Fibroblast of mammary gland (primary cell): ENCODE results near the gene KRTAP21-2.

Experiments
- DNase-seq: peaks from one replicate; pipeline ENCODE4 v3.0.0-alpha.2; 2010; ENCODE audit warnings: low read depth
- H3K4me3 ChIP-seq: 2 replicates; pipeline ENCODE4 v1.5.1; 2011; ENCODE audit warnings: low read depth, mild to moderate bottlenecking, low read length, moderate library complexity; ENCODE audit not compliant: control insufficient read depth
- TF ChIP-seq, protein P1 (sequence below): conservative IDR thresholded peaks from 2 replicates; pipeline ENCODE4 v1.5.1; 2011; ENCODE audit warnings: low read depth, low read length, inconsistent platforms; ENCODE audit not compliant: control insufficient read depth, insufficient read depth

Gene KRTAP21-2

DNA sequence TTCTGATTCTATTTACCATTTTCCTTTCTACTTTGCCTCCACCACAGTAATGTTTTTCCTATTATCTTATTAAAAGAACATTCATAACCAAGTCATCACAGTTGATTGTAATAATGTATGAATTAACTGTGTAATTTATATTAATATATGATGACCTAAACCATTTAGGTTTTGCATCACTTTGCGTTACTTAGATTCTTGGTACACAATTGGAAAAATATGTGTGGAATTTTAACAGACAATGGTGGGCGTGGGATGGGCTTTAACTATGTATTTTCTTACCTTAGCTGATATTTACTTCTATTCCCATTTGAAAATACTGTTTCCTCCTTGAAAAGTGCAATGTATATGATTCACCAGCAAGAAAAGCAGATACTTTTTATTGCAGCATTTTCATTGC is 32.1 kb downstream of the KRTAP21-2 start:
- TF ChIP-seq, protein P1, sequence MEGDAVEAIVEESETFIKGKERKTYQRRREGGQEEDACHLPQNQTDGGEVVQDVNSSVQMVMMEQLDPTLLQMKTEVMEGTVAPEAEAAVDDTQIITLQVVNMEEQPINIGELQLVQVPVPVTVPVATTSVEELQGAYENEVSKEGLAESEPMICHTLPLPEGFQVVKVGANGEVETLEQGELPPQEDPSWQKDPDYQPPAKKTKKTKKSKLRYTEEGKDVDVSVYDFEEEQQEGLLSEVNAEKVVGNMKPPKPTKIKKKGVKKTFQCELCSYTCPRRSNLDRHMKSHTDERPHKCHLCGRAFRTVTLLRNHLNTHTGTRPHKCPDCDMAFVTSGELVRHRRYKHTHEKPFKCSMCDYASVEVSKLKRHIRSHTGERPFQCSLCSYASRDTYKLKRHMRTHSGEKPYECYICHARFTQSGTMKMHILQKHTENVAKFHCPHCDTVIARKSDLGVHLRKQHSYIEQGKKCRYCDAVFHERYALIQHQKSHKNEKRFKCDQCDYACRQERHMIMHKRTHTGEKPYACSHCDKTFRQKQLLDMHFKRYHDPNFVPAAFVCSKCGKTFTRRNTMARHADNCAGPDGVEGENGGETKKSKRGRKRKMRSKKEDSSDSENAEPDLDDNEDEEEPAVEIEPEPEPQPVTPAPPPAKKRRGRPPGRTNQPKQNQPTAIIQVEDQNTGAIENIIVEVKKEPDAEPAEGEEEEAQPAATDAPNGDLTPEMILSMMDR = no peak
- no peak for DNase-seq
- H3K4me3 ChIP-seq = no peak overlapping the region

DNA sequence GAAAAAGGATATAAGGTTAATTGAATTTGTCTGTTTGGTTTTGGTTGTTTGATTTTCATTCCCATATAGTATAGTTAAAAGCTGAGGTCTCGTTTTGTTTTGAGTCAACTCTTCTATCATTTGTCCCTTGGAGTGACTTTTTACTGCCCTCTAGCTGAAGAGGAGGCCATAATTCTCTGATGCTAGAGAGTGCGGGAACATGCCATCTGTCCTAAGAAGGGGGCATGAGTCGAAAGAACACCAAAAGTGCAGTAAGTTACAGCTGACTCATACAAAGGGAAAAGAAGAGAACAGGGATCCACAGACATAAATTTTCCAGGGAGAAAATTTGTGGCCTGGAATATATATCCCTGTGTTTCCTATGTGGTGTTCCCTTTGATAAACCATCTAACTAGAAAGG is 32.6 kb downstream of the KRTAP21-2 start:
- no peak overlapping the region for H3K4me3 ChIP-seq
- peak; percentile 18 for DNase-seq
- TF ChIP-seq, protein P1 = no peak

DNA sequence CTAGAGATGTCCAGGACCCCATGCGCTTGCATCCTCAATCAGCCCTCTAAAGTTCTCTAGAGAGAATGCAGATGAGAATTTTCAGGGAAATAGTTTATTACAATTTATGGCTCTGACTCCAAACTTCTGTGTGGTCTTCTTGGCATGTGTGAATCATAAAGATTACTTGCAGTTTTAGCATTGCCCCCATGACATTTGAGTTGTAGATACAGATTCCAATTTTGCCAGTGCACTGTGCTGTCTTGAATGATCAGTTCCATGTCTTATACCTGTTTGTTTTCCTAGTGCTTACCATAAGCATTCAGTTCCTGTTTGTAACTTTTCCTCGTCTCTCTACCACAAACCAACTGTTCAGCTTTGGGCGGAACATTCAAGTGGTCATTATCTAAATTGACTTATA is 33.3 kb downstream of the KRTAP21-2 start:
- TF ChIP-seq, protein P1 = no peak
- H3K4me3 ChIP-seq = no peak overlapping the region
- no peak for DNase-seq

DNA sequence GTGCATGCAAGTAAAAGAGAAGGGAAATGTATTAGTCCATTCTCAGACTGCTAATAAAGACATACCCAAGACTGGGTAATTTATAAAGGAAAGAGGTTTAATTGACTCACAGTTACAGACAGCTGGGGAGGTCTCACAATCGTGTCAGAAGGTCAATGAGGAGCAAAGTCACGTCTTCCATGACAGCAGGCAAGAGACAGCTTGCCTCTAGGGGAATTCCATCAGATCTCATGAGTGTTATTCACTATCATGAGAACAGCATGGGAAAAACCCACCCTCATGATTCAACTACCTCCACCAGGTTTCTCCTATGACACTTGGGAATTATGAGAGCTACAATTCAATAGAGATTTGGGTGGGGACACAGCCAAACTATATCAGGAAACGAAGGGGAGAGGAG is 36.6 kb downstream of the KRTAP21-2 start:
- no peak for DNase-seq
- no peak overlapping the region for H3K4me3 ChIP-seq
- TF ChIP-seq, protein P1 = no peak

DNA sequence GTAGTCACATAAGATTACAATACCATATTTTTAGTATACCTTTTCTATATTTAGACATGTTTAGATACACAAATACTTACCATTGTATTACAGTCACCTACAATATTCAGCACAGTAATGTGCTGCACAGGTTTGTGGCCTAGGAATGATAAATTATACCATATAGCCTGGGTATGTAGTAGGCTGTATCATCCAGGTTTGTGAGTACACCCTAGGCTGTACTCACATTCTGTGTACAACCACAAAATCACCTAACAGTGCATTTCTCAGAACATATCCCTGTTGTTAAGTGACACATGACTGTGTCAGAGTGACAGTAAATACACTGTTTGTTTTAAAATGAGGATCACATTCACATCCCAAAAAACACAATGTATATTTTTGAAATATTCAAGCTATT is 39.6 kb downstream of the KRTAP21-2 start:
- DNase-seq = no peak
- TF ChIP-seq, protein P1 = no peak
- H3K4me3 ChIP-seq = no peak overlapping the region
